ENCODE measurements around the gene HHLA2.
"Not testable (repeated sequence)": the region's sequence is repeated elsewhere in the genome, so short reads cannot be mapped to it uniquely, and the experiment has no call there.

The HHLA2 gene

GRCh38 chr3:108341911-108342310 lies 45.6 kb downstream of the HHLA2 start:
- no peak for DNase-seq

- no peak for DNase-seq
Observed at GRCh38 chr3:108342837-108343486, 46.6 kb downstream of the HHLA2 start.

GRCh38 chr3:108343491-108343890 lies 47.1 kb downstream of the HHLA2 start:
- DNase-seq: no peak

GRCh38 chr3:108345492-108346205 lies 49.3 kb downstream of the HHLA2 start:
- no peak for DNase-seq

- no peak for DNase-seq
Observed at GRCh38 chr3:108346301-108347227, 50.2 kb downstream of the HHLA2 start.

GRCh38 chr3:108352176-108352575 lies 55.8 kb downstream of the HHLA2 start:
- DNase-seq: no peak

GRCh38 chr3:108354562-108354961 lies 58.2 kb downstream of the HHLA2 start:
- no peak for DNase-seq

GRCh38 chr3:108357042-108357441 lies 60.7 kb downstream of the HHLA2 start:
- DNase-seq: no peak

GRCh38 chr3:108359011-108359410 lies 62.7 kb downstream of the HHLA2 start:
- no peak for DNase-seq

GRCh38 chr3:108376026-108376425 lies 79.7 kb downstream of the HHLA2 start:
- DNase-seq: no peak

- DNase-seq: no peak
Observed at GRCh38 chr3:108377384-108377783, 81.0 kb downstream of the HHLA2 start.

GRCh38 chr3:108378153-108378951 lies 82.0 kb downstream of the HHLA2 start:
- DNase-seq: no peak

- DNase-seq: not testable (repeated sequence)
Observed at GRCh38 chr3:108378952-108379342, 82.6 kb downstream of the HHLA2 start.

GRCh38 chr3:108380128-108380795 lies 83.9 kb downstream of the HHLA2 start:
- DNase-seq: peak in 2 of 56 donors; percentile 17 to 40

- no peak for DNase-seq
Observed at GRCh38 chr3:108381529-108382140, 85.3 kb downstream of the HHLA2 start.

- DNase-seq: no peak
Observed at GRCh38 chr3:108383306-108383705, 87.0 kb downstream of the HHLA2 start.

GRCh38 chr3:108387063-108387462 lies 90.7 kb downstream of the HHLA2 start:
- no peak for DNase-seq

GRCh38 chr3:108388136-108389132 lies 92.1 kb downstream of the HHLA2 start:
- DNase-seq: peak in 24 of 56 donors; percentile 7 to 73 (median 29)

- no peak for DNase-seq
Observed at GRCh38 chr3:108389372-108389771, 93.0 kb downstream of the HHLA2 start.
